HepG2 (cell line): ENCODE results near the gene CERS5. TPM values are rescaled to one million over a fixed set of nuclear protein-coding genes. Genes with fewer than 3 reads are reported as not detected.
A peak's percentile ranks its signal among the peaks of the same experiment; 100 is the strongest.

ENCODE experiments used
- AGO1 ChIP-seq: fragments of 200-400 bp; formaldehyde crosslinking; IDR thresholded peaks from 2 replicates; pipeline ENCODE4 v1.6.1; 2017; ENCODE audit warnings: mild to moderate bottlenecking, low read depth, low read length, moderate library complexity; ENCODE audit not compliant: poor library complexity, severe bottlenecking
- ELF1 ChIP-seq: sonication (generic); formaldehyde crosslinking; IDR thresholded peaks from 2 replicates; pipeline ENCODE4 v1.4.0; 2020; ENCODE audit warnings: missing genetic modification reagents
- FOXA3 ChIP-seq: IDR thresholded peaks from 2 replicates; pipeline ENCODE4 v1.6.1; 2016; ENCODE audit warnings: missing genetic modification reagents, missing compliant biosample characterization
- HIC2 ChIP-seq: sonication (generic); formaldehyde crosslinking; IDR thresholded peaks from 2 replicates; pipeline ENCODE4 v1.9.0; 2022; ENCODE audit warnings: low read depth, missing genetic modification reagents
- KDM5B ChIP-seq: sonication (generic); formaldehyde crosslinking; IDR thresholded peaks from 2 replicates; pipeline ENCODE4 v1.4.0; 2020; ENCODE audit warnings: missing genetic modification reagents, mild to moderate bottlenecking, borderline replicate concordance
- KMT2B ChIP-seq: IDR thresholded peaks from 2 replicates; pipeline ENCODE4 v1.6.1; 2016; ENCODE audit warnings: missing genetic modification reagents, missing compliant biosample characterization
- MAZ ChIP-seq, 2 experiments: sonication (generic) in 1 of 2; formaldehyde crosslinking in 1 of 2; IDR thresholded peaks; 2 replicates each; pipeline versions ENCODE4 v1.5.0 to v1.6.1; 2012 to 2020; ENCODE audit warnings: low read depth in 2 of 2, mild to moderate bottlenecking in 2 of 2, borderline replicate concordance in 1 of 2, improper control_type of control experiment in 1 of 2, low read length in 1 of 2, missing genetic modification reagents in 1 of 2, moderate library complexity in 1 of 2
- NKX3-1 ChIP-seq: sonication (generic); formaldehyde crosslinking; IDR thresholded peaks from 2 replicates; pipeline ENCODE4 v1.5.0; 2020; ENCODE audit warnings: missing genetic modification reagents
- NR2F1 ChIP-seq, 2 experiments: fragments of 450-650 bp in 1 of 2; formaldehyde crosslinking in 1 of 2; IDR thresholded peaks; 2 replicates each; pipeline versions ENCODE4 v1.5.0 to v1.6.1; 2016 to 2020; ENCODE audit warnings: mild to moderate bottlenecking in 1 of 2, missing compliant biosample characterization in 1 of 2, missing genetic modification reagents in 1 of 2, moderate library complexity in 1 of 2
- PHF21A ChIP-seq: sonication (generic); formaldehyde crosslinking; IDR thresholded peaks from 2 replicates; pipeline ENCODE4 v1.5.0; 2020; ENCODE audit warnings: mild to moderate bottlenecking, missing genetic modification reagents
- RFXANK ChIP-seq: IDR thresholded peaks from 2 replicates; pipeline ENCODE4 v1.6.1; 2016
- WIZ ChIP-seq: sonication (generic); formaldehyde crosslinking; IDR thresholded peaks from 2 replicates; pipeline ENCODE4 v1.5.1; 2020; ENCODE audit warnings: mild to moderate bottlenecking, missing genetic modification reagents
- ZNF138 ChIP-seq: sonication (generic); formaldehyde crosslinking; IDR thresholded peaks from 2 replicates; pipeline ENCODE4 v1.5.0; 2020; ENCODE audit warnings: mild to moderate bottlenecking, low read depth, missing genetic modification reagents
- ZNF276 ChIP-seq: sonication (generic); formaldehyde crosslinking; IDR thresholded peaks from 2 replicates; pipeline ENCODE4 v1.4.0; 2020; ENCODE audit warnings: mild to moderate bottlenecking, low read depth, missing genetic modification reagents
- ZNF737 ChIP-seq: sonication (generic); formaldehyde crosslinking; IDR thresholded peaks from 2 replicates; pipeline ENCODE4 v1.5.0; 2020; ENCODE audit warnings: missing genetic modification reagents, mild to moderate bottlenecking, borderline replicate concordance
- ZNF740 ChIP-seq: sonication (generic); formaldehyde crosslinking; IDR thresholded peaks from 2 replicates; pipeline ENCODE4 v1.4.0; 2020; ENCODE audit warnings: missing genetic modification reagents
- ZNF777 ChIP-seq: sonication (generic); formaldehyde crosslinking; IDR thresholded peaks from 2 replicates; pipeline ENCODE4 v1.4.0; 2020; ENCODE audit warnings: missing genetic modification reagents
- ZNF891 ChIP-seq: sonication (generic); formaldehyde crosslinking; IDR thresholded peaks from 2 replicates; pipeline ENCODE4 v1.5.0; 2020; ENCODE audit warnings: mild to moderate bottlenecking, missing genetic modification reagents
- polyA plus RNA-seq, 8 experiments: library from polyadenylated mRNA; depleted of rRNA in 3 of 8; stranded (reverse) in 7 of 8; unstranded in 1 of 8; fragments of >200 nt; fragmentation: Illumina TruSeq in 4 of 8; extraction: Trizol in 4 of 8; gene quantifications; 2 replicates each; pipeline versions ENCODE4 v1.2.1 to v1.2.3, GENCODE V29; 2011 to 2016; ENCODE audit warnings: low read depth in 4 of 8, missing spikeins in 1 of 8, mixed read lengths in 1 of 8; ENCODE audit not compliant: insufficient read depth in 1 of 8
- total RNA-seq, 5 experiments: library from RNA; depleted of rRNA; stranded (reverse); fragments of >200 nt; fragmentation: Illumina TruSeq; extraction: Trizol; gene quantifications; 2 replicates each; pipeline ENCODE4 v1.2.3, GENCODE V29; 2016; ENCODE audit warnings: low read depth in 1 of 5
- TF ChIP-seq, protein P1 (sequence below): conservative IDR thresholded peaks from 2 replicates; pipeline ENCODE4 v1.6.1; 2018; ENCODE audit warnings: missing genetic modification reagents
- TF ChIP-seq, protein P2 (sequence below): sonication (generic); formaldehyde crosslinking; IDR thresholded peaks from 2 replicates; pipeline ENCODE4 v1.5.1; 2020; ENCODE audit warnings: mild to moderate bottlenecking, missing genetic modification reagents, borderline replicate concordance
- TF ChIP-seq, protein P3 (sequence below): IDR thresholded peaks from 2 replicates; pipeline ENCODE4 v1.6.1; 2016; ENCODE audit warnings: mild to moderate bottlenecking

Gene CERS5
- total and polyA plus RNA-seq, 2 of the 13 experiments (the other 11 are each of a cell fraction or from before 2014, with no cell fraction given), result 22.3 to 48.8 TPM

- TF ChIP-seq KMT2B (CRISPR knock-in tag) (no peak), HIC2 (peak; percentile 87; the same call in 1 of the 2 replicates), WIZ (no peak), ZNF777 (CRISPR knock-in tag) (peak; percentile 39; the same call in 1 of the 2 replicates), ZNF891 (CRISPR knock-in tag) (no peak), ZNF740 (CRISPR knock-in tag) (no peak), RFXANK (peak; percentile 61; the same call in 1 of the 2 replicates), NR2F1 (CRISPR knock-in tag; IDR thresholded peaks at IDR 0.05) (peak in 1 of 2 experiments; percentile 30; a peak in 1 of 4 replicates), ZNF276 (CRISPR knock-in tag) (no peak), NKX3-1 (CRISPR knock-in tag) (no peak), KDM5B (CRISPR knock-in tag) (0 out of 2 replicates have a peak, but pooled peaks have one; percentile 14), MAZ (IDR thresholded peaks at IDR 0.05; ENCODE audit: borderline replicate concordance, low read depth, low read length) (peak; percentile 27; the same call in 1 of the 2 replicates), MAZ (CRISPR knock-in tag; IDR thresholded peaks at IDR 0.05; ENCODE audit: low read depth) (no peak), AGO1 (no peak), FOXA3 (CRISPR knock-in tag) (no peak), PHF21A (CRISPR knock-in tag) (peak; percentile 59; the same call in 1 of the 2 replicates), ZNF737 (no peak), ZNF138 (CRISPR knock-in tag) (0 out of 2 replicates have a peak, but pooled peaks have one; percentile 29), ELF1 (peak; percentile 30; the same call in 1 of the 2 replicates)
- TF ChIP-seq, protein P1, sequence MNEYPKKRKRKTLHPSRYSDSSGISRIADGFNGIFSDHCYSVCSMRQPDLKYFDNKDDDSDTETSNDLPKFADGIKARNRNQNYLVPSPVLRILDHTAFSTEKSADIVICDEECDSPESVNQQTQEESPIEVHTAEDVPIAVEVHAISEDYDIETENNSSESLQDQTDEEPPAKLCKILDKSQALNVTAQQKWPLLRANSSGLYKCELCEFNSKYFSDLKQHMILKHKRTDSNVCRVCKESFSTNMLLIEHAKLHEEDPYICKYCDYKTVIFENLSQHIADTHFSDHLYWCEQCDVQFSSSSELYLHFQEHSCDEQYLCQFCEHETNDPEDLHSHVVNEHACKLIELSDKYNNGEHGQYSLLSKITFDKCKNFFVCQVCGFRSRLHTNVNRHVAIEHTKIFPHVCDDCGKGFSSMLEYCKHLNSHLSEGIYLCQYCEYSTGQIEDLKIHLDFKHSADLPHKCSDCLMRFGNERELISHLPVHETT, result 0 out of 2 replicates have a peak, but pooled peaks have one; percentile 5
- TF ChIP-seq, protein P2, sequence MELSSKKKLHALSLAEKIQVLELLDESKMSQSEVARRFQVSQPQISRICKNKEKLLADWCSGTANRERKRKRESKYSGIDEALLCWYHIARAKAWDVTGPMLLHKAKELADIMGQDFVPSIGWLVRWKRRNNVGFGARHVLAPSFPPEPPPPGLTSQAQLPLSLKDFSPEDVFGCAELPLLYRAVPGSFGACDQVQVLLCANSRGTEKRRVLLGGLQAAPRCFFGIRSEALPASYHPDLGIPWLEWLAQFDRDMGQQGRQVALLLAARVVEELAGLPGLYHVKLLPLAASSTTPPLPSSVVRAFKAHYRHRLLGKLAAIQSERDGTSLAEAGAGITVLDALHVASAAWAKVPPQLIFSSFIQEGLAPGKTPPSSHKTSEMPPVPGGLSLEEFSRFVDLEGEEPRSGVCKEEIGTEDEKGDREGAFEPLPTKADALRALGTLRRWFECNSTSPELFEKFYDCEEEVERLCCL (CRISPR knock-in tag), result no peak
- TF ChIP-seq, protein P3, sequence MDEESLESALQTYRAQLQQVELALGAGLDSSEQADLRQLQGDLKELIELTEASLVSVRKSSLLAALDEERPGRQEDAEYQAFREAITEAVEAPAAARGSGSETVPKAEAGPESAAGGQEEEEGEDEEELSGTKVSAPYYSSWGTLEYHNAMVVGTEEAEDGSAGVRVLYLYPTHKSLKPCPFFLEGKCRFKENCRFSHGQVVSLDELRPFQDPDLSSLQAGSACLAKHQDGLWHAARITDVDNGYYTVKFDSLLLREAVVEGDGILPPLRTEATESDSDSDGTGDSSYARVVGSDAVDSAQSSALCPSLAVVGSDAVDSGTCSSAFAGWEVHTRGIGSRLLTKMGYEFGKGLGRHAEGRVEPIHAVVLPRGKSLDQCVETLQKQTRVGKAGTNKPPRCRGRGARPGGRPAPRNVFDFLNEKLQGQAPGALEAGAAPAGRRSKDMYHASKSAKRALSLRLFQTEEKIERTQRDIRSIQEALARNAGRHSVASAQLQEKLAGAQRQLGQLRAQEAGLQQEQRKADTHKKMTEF (CRISPR knock-in tag), result 0 out of 2 replicates have a peak, but pooled peaks have one; percentile 7
Observed at GRCh38 chr12:50110762-50111351, 56.3 kb downstream of the CERS5 start (continued).
